ENCODE results near the gene ZMIZ2. TPM values are rescaled to one million over a fixed set of nuclear protein-coding genes. Genes with fewer than 3 reads are reported as not detected.

The ZMIZ2 gene
- total RNA-seq, 1 experiment from 2014 or later = 91.3 TPM

- no TSS peak for BruUV-seq (replicated peaks)
- no peak overlapping the region for H2AFZ ChIP-seq (ENCODE audit: low read depth, low read length, poor library complexity, severe bottlenecking)
- H3K27me3 ChIP-seq (ENCODE audit: insufficient read depth, low read length) = no peaks in the 10 kb centered on the region
- no peak overlapping the region for H3K9ac ChIP-seq (ENCODE audit: low read length)
- no peaks in the 10 kb centered on the region for H3K9me3 ChIP-seq (ENCODE audit: control insufficient read depth in 1 of 2, insufficient read depth in 1 of 2, low read depth in 1 of 2, low read length in 2 of 2)
- H3K4me2 ChIP-seq (ENCODE audit: low read length) = no peak overlapping the region
- ATAC-seq (no peak), DNase-seq (ENCODE audit: low read depth, low spot score) (no peak)
- POLR2A ChIA-PET = no interaction called here
- no peaks in the 10 kb centered on the region for H4K20me1 ChIP-seq (ENCODE audit: insufficient read depth)
- H3K79me2 ChIP-seq (ENCODE audit: insufficient read depth, low read length) = no peaks in the 10 kb centered on the region
- no peak overlapping the region for H3K4me3 ChIP-seq (replicated peaks in 1 of 2; ENCODE audit: low read depth in 1 of 2, low read length in 2 of 2)
- no peak overlapping the region for H3K27ac ChIP-seq (ENCODE audit: low read depth, low read length)
- H3K9me2 ChIP-seq (ENCODE audit: insufficient read depth) = no peaks in the 10 kb centered on the region
- no peak for TF ChIP-seq CBX3 (IDR thresholded peaks at IDR 0.05; ENCODE audit: low read depth)
- TF ChIP-seq EGR1 (IDR thresholded peaks at IDR 0.05; ENCODE audit: low read depth) = no peak
- no peak for TF ChIP-seq SRF (IDR thresholded peaks at IDR 0.05; ENCODE audit: low read depth)
- TF ChIP-seq ZFX (IDR thresholded peaks at IDR 0.05) = no peak
- TF ChIP-seq CTCF (IDR thresholded peaks at IDR 0.05 in 2 of 3, conservative IDR thresholded peaks at IDR 0.05 in 1 of 3; ENCODE audit: borderline replicate concordance in 1 of 3, insufficient read depth in 1 of 3, low read depth in 2 of 3, low read length in 2 of 3) = no peak
- TF ChIP-seq POLR2A (IDR thresholded peaks at IDR 0.05; ENCODE audit: borderline replicate concordance, extremely low read depth, insufficient read depth, insufficient read length) = no peak
- TF ChIP-seq ATF3 (IDR thresholded peaks at IDR 0.05) = no peak
- TF ChIP-seq ZNF274 (IDR thresholded peaks at IDR 0.05; ENCODE audit: low read depth, low read length) = no peak
- TF ChIP-seq POLR2AphosphoS5 (IDR thresholded peaks at IDR 0.05; ENCODE audit: low read depth, low read length) = no peak
- TF ChIP-seq EZH2phosphoT487 (IDR thresholded peaks at IDR 0.05; ENCODE audit: borderline replicate concordance) = no peak
- TF ChIP-seq JUND (IDR thresholded peaks at IDR 0.05) = no peak
- TF ChIP-seq SIN3A (IDR thresholded peaks at IDR 0.05; ENCODE audit: low read depth) = no peak
- TF ChIP-seq CEBPB (IDR thresholded peaks at IDR 0.05; ENCODE audit: low read depth) = no peak
- TF ChIP-seq YY1 (IDR thresholded peaks at IDR 0.05; ENCODE audit: extremely low read depth, insufficient replicate concordance, low read depth, low read length) = no peak
- TF ChIP-seq RAD21 (IDR thresholded peaks at IDR 0.05; ENCODE audit: low read depth) = no peak
- TF ChIP-seq ELF1 (IDR thresholded peaks at IDR 0.05; ENCODE audit: borderline replicate concordance, low read depth) = no peak
- TF ChIP-seq MAX (IDR thresholded peaks at IDR 0.05) = no peak
- TF ChIP-seq EZH2 (IDR thresholded peaks at IDR 0.05) = no peak
- peaks cover 0 to under 1% of the 10 kb centered on the region in 2 experiments; a peak in 1 of 4 replicates for H3K36me3 ChIP-seq (ENCODE audit: control insufficient read depth in 1 of 2, insufficient read depth in 2 of 2, low read length in 2 of 2)
- intact Hi-C loops (cut with micrococcal nuclease) = no loop called here
- RAD21 ChIA-PET (ENCODE audit: low non-redundant PET in 1 of 2, low total read pairs in 2 of 2, uncharacterized antibody in 2 of 2, unreplicated experiment in 2 of 2) = no interaction called here
- CTCF ChIA-PET = no interaction called here
- H3K4me1 ChIP-seq (ENCODE audit: control insufficient read depth in 1 of 2, insufficient read depth in 2 of 2, low read length in 2 of 2) = peaks cover 0 to 27% of the 10 kb centered on the region in 2 experiments; a peak in 2 of 4 replicates
Measured at GRCh38 chr7:44713141-44713540, 35.5 kb upstream of the ZMIZ2 start.

All from HCT116 (cell line).